Activated B cell treated with CpG ODN at 0.5 μM for 24 hours (primary cell): ENCODE measurements around the gene THRAP3. TPM values are rescaled to one million over a fixed set of nuclear protein-coding genes. Genes with fewer than 3 reads are reported as not detected.

Experiments used
- ATAC-seq: fragments of 200-7000 bp; cut with Tn5 transposase; one replicate; pipeline ENCODE4 v1.10.0; 2021; ENCODE audit warnings: low read depth, mild to moderate bottlenecking, moderate library complexity
- CTCF ChIA-PET: fragments of 350-600 bp; sonication (Branson Sonifier 250); formaldehyde crosslinking; loops from one replicate; lab custom pipeline; 2021; ENCODE audit warnings: antibody characterized with exemption; lab: Charles Lee
- POLR2A ChIA-PET: fragments of 350-600 bp; sonication (Branson Sonifier 250); formaldehyde crosslinking; loops from one replicate; lab custom pipeline; 2021; ENCODE audit warnings: antibody characterized with exemption; lab: Charles Lee
- DNase-seq: peaks from one replicate; pipeline ENCODE4 v3.0.0; 2022
- H3K27ac Mint-ChIP-seq: one replicate; pipeline ENCODE4 v1.8.0; 2020; ENCODE audit warnings: mixed read lengths
- H3K27me3 Mint-ChIP-seq: one replicate; pipeline ENCODE4 v1.8.0; 2021; ENCODE audit warnings: mixed read lengths
- H3K36me3 Mint-ChIP-seq: one replicate; pipeline ENCODE4 v1.8.0; 2021; ENCODE audit warnings: low read depth, mixed read lengths
- H3K4me1 Mint-ChIP-seq: one replicate; pipeline ENCODE4 v1.8.0; 2021; ENCODE audit warnings: mixed read lengths
- H3K4me3 Mint-ChIP-seq: one replicate; pipeline ENCODE4 v1.8.0; 2020; ENCODE audit warnings: mild to moderate bottlenecking, mixed read lengths
- H3K9me3 Mint-ChIP-seq: one replicate; pipeline ENCODE4 v1.8.0; 2020; ENCODE audit warnings: mixed read lengths
- intact Hi-C: fragments of 100-400 bp; cut with micrococcal nuclease; formaldehyde crosslinking; loops from one replicate; pipeline ENCODE4 v1.15.1; 2024
- total RNA-seq: library from RNA; stranded (reverse); gene quantifications from 2 replicates; pipeline ENCODE4 v1.2.3, GENCODE V29; 2022
- TF ChIP-seq, protein P1 (sequence below): fragments of 200-600 bp; IDR thresholded peaks from one replicate; pipeline ENCODE4 v1.8.0; 2022; ENCODE audit warnings: antibody characterized with exemption, mild to moderate bottlenecking

Gene THRAP3
- total RNA-seq, 1 donor from 2014 or later = 145 TPM

DNA sequence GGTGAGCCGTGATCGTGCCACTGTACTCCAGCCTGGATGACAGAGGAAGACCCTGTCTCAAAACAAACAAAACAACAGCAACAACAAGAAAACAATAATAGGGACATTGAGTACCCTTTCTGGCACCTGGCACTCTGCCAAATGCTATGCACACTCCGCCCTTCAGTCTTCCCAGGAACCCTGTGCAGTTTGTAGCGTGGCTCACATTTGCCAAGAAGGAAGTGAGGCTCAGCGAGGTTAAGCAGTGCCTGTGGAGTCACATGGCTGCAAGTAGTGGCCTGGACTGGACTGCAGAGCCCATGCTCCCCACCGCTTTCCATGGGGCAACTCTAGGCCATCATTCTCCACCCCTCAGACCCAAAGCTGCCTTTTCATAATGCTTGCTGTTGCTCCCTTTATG is 104.5 kb downstream of the THRAP3 start:
- POLR2A ChIA-PET = no interaction called here
- DNase-seq (no peak), ATAC-seq (no peak)
- Mint-ChIP-seq H3K27me3 (peaks cover 27% of the 10 kb centered on the region), H3K4me3 (no peak overlapping the region), H3K36me3 (no peaks in the 10 kb centered on the region), H3K4me1 (peaks cover 11% of the 10 kb centered on the region), H3K9me3 (no peaks in the 10 kb centered on the region), H3K27ac (no peak overlapping the region)
- intact Hi-C loops = no loop called here
- TF ChIP-seq, protein P1, sequence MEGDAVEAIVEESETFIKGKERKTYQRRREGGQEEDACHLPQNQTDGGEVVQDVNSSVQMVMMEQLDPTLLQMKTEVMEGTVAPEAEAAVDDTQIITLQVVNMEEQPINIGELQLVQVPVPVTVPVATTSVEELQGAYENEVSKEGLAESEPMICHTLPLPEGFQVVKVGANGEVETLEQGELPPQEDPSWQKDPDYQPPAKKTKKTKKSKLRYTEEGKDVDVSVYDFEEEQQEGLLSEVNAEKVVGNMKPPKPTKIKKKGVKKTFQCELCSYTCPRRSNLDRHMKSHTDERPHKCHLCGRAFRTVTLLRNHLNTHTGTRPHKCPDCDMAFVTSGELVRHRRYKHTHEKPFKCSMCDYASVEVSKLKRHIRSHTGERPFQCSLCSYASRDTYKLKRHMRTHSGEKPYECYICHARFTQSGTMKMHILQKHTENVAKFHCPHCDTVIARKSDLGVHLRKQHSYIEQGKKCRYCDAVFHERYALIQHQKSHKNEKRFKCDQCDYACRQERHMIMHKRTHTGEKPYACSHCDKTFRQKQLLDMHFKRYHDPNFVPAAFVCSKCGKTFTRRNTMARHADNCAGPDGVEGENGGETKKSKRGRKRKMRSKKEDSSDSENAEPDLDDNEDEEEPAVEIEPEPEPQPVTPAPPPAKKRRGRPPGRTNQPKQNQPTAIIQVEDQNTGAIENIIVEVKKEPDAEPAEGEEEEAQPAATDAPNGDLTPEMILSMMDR = no peak
- CTCF ChIA-PET = no interaction called here

DNA sequence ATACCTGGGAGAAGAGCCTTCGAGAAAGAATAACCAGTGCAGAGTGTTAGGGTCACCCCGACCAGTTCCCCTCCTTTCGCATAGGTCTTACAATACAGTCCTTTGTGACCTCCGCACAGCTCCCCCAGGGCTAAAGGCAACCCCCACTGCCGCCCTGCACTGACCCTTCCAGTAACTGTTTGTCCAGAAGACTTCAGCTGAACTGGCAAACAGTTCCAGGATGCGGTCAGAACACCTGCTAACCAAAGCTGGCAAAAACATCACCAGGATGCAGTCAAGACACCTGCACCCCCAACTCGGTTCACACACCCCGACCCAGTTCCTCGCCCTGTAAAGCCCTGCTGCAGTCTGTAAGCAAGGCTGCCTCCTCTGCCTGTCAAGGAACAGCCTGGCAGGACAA is 105.6 kb downstream of the THRAP3 start:
- no peaks in the 10 kb centered on the region for H3K36me3 Mint-ChIP-seq
- TF ChIP-seq, protein P1 = no peak
- no peak overlapping the region for H3K4me3 Mint-ChIP-seq
- intact Hi-C loops = no loop called here
- no peaks in the 10 kb centered on the region for H3K9me3 Mint-ChIP-seq
- POLR2A ChIA-PET = no interaction called here
- H3K4me1 Mint-ChIP-seq = no peaks in the 10 kb centered on the region
- peaks cover 26% of the 10 kb centered on the region for H3K27me3 Mint-ChIP-seq
- no peak overlapping the region for H3K27ac Mint-ChIP-seq
- DNase-seq (no peak), ATAC-seq (no peak)
- CTCF ChIA-PET = no interaction called here

DNA sequence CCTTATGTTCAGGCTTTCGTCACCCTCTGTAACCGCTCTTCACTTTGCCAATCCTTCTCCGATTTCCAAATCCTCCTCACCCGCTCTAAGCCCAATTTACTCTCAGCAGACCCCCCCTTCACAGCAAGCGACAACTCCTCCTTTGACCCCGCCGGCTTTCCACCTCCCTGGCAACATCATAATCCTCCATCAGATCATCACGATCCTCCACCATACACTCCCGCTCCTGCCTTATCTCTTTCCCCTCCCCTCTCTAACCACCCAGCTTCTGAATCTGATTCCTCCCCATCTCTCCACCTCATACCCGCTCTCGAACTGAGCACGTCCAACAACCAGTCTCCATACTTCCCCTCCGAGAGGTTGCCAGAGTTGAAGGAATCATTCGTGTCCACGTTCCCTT is 106.7 kb downstream of the THRAP3 start:
- no peak overlapping the region for H3K27ac Mint-ChIP-seq

DNA sequence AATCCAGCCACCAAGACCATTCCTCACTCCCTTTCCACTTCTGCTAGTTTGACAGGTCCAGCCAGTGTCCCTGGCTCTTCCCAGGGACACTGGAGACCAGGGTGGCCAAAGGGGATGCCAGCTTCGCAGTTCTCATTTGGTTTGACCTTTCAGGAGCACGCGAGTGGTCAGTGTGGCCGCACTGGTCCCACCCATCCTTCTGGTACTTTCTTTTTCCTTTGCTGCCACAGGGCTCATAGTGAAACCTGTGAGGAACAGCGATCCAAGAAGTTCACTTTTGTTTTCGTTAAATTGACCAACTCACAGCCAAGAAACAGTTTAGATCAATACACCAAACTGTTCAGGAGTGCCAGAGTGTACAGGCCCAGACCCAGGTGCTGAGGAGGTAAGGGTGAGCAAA is 113.6 kb downstream of the THRAP3 start:
- Mint-ChIP-seq H3K36me3 (peaks cover 32% of the 10 kb centered on the region), H3K27me3 (no peaks in the 10 kb centered on the region), H3K27ac (no peak overlapping the region), H3K4me3 (no peak overlapping the region), H3K4me1 (peaks cover 5% of the 10 kb centered on the region), H3K9me3 (no peaks in the 10 kb centered on the region)
- DNase-seq (no peak), ATAC-seq (no peak)
- ChIA-PET CTCF (no interaction called here), POLR2A (no interaction called here)
- intact Hi-C loops = no loop called here
- TF ChIP-seq, protein P1 = no peak

More for the DNA sequence above, 106.7 kb downstream of the THRAP3 start:
- no peak for DNase-seq
- no peak for ATAC-seq
- H3K9me3 Mint-ChIP-seq = no peaks in the 10 kb centered on the region
- H3K27me3 Mint-ChIP-seq = peaks cover 26% of the 10 kb centered on the region
- POLR2A ChIA-PET = no interaction called here
- TF ChIP-seq, protein P1 = no peak
- H3K4me3 Mint-ChIP-seq = no peak overlapping the region
- H3K4me1 Mint-ChIP-seq = no peaks in the 10 kb centered on the region
- CTCF ChIA-PET = interaction anchor here (1.6 kb wide), 1 partner anchor 12 kb away, joined by 4 read pairs; no protein-coding TSS in a partner anchor
- intact Hi-C loops = no loop called here
- no peaks in the 10 kb centered on the region for H3K36me3 Mint-ChIP-seq

DNA sequence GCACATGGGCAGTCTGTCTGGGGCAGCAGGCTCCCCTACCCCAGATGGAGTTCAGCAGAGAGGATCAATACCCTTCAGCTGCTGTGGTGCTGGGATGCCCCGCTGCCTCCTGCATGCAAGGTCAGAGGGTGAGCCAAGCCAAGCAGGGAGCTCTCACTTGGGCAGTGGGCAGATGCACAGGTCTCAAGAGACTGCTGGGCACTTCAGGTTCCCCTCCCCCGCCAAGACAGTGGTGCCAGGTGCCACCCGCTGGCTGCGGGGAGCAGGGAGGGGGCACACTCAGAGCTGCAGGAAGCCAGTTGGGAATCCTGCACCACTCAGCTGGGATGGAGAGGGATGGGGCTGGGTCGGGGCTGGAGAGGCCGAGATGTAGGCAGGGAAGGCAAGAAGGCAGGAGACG is 115.0 kb downstream of the THRAP3 start:
- Mint-ChIP-seq H3K27me3 (no peaks in the 10 kb centered on the region), H3K27ac (no peak overlapping the region), H3K4me3 (no peak overlapping the region), H3K4me1 (peaks cover 5% of the 10 kb centered on the region), H3K9me3 (no peaks in the 10 kb centered on the region), H3K36me3 (peaks cover 42% of the 10 kb centered on the region)
- POLR2A ChIA-PET = interaction anchor here (0.6 kb wide), 1 partner anchor 101 kb away, joined by 4 read pairs; no protein-coding TSS in a partner anchor
- no peak for ATAC-seq
- intact Hi-C loops = no loop called here
- TF ChIP-seq, protein P1 = no peak
- CTCF ChIA-PET = no interaction called here
- DNase-seq = no peak
